HCT116 (cell line): ENCODE measurements around the gene LCMT2. TPM values are rescaled to one million over a fixed set of nuclear protein-coding genes. Genes with fewer than 3 reads are reported as not detected.

ENCODE experiments used
- ATAC-seq: fragments of 200-7000 bp; cut with Tn5 transposase; 2 replicates; pipeline ENCODE4 v1.9.1; 2020; ENCODE audit warnings: mild to moderate bottlenecking, moderate library complexity
- BruUV-seq: library from RNA; stranded (reverse); fragments of 400-500 nt; replicated peaks from 2 replicates; lab custom pipeline; 2021; lab: Mats Ljungman, UMichigan
- CTCF ChIA-PET: fragments of 300-600 bp; sonication (Branson Sonifier 250); formaldehyde crosslinking; loops from one replicate; lab custom pipeline; 2021; ENCODE audit warnings: antibody characterized with exemption; lab: Charles Lee
- POLR2A ChIA-PET: fragments of 300-600, 350-600 bp; sonication (Branson Sonifier 250); formaldehyde crosslinking; loops from one replicate; lab custom pipeline; 2021; ENCODE audit warnings: antibody characterized with exemption; lab: Charles Lee
- RAD21 ChIA-PET, 2 experiments: fragments of 300-600 bp; sonication (Branson Sonifier 250); formaldehyde crosslinking; loops; one replicate each; lab custom pipeline; 2023; ENCODE audit warnings: low total read pairs in 2 of 2; ENCODE audit not compliant: uncharacterized antibody in 2 of 2, unreplicated experiment in 2 of 2, low non-redundant PET in 1 of 2; lab: Charles Lee
- DNase-seq: peaks from one replicate; pipeline ENCODE4 v3.0.0-alpha.2; 2010; ENCODE audit warnings: low read depth, low spot score
- H2AFZ ChIP-seq: fragments of 200-600 bp; shearing (Covaris generic), sonication (generic); 2 replicates; pipeline ENCODE4 v1.6.1; 2017; ENCODE audit warnings: low read depth, mixed run types, mixed read lengths, antibody characterized with exemption, low read length; ENCODE audit not compliant: poor library complexity, severe bottlenecking
- H3K27ac ChIP-seq: 2 replicates; pipeline ENCODE4 v1.5.1; 2012; ENCODE audit warnings: low read depth, low read length
- H3K27me3 ChIP-seq: fragments of 200-600 bp; sonication (generic); 2 replicates; pipeline ENCODE4 v1.6.1; 2016; ENCODE audit warnings: mixed run types, low read length, mixed read lengths; ENCODE audit not compliant: insufficient read depth
- H3K36me3 ChIP-seq, 2 experiments: fragments of 200-500 bp in 1 of 2; fragments of 200-600 bp in 1 of 2; sonication (Bioruptor generic) in 1 of 2; sonication (generic) in 1 of 2; 2 replicates each; pipeline versions ENCODE4 v1.5.1 to v1.6.1; 2014 to 2016; ENCODE audit warnings: low read length in 2 of 2, inconsistent platforms in 1 of 2, mixed read lengths in 1 of 2, mixed run types in 1 of 2; ENCODE audit not compliant: insufficient read depth in 2 of 2, control insufficient read depth in 1 of 2
- H3K4me1 ChIP-seq, 2 experiments: fragments of 200-600 bp in 1 of 2; sonication (generic) in 1 of 2; 2 replicates each; pipeline versions ENCODE4 v1.5.1 to v1.6.1; 2012 to 2017; ENCODE audit warnings: low read length in 2 of 2, inconsistent platforms in 1 of 2, mild to moderate bottlenecking in 1 of 2, mixed read lengths in 1 of 2, mixed run types in 1 of 2, moderate library complexity in 1 of 2; ENCODE audit not compliant: insufficient read depth in 2 of 2, control insufficient read depth in 1 of 2
- H3K4me2 ChIP-seq: fragments of 200-600 bp; sonication (generic); 2 replicates; pipeline ENCODE4 v1.6.1; 2017; ENCODE audit warnings: mixed run types, low read length, mixed read lengths
- H3K4me3 ChIP-seq, 2 experiments: fragments of 200-600 bp in 1 of 2; sonication (generic) in 1 of 2; replicated peaks in 1 of 2; 2 replicates each; pipeline ENCODE4 v1.5.1; 2011 to 2016; ENCODE audit warnings: low read length in 2 of 2, control low read depth in 1 of 2, low read depth in 1 of 2, mild to moderate bottlenecking in 1 of 2, mixed read lengths in 1 of 2, mixed run types in 1 of 2
- H3K79me2 ChIP-seq: fragments of 200-600 bp; sonication (generic); 2 replicates; pipeline ENCODE4 v1.6.1; 2017; ENCODE audit warnings: mild to moderate bottlenecking, mixed run types, low read length, moderate library complexity, mixed read lengths; ENCODE audit not compliant: insufficient read depth
- H3K9ac ChIP-seq: fragments of 200-600 bp; sonication (generic); 2 replicates; pipeline ENCODE4 v1.6.1; 2016; ENCODE audit warnings: low read length, mixed read lengths
- H3K9me2 ChIP-seq: fragments of 200-600 bp; sonication (generic), shearing (Covaris generic); 2 replicates; pipeline ENCODE4 v1.6.1; 2017; ENCODE audit warnings: mixed run types, mild to moderate bottlenecking, moderate library complexity; ENCODE audit not compliant: insufficient read depth
- H3K9me3 ChIP-seq, 2 experiments: fragments of 200-500 bp in 1 of 2; fragments of 200-600 bp in 1 of 2; sonication (Bioruptor generic) in 1 of 2; sonication (generic) in 1 of 2; 2 replicates each; pipeline ENCODE4 v1.6.1; 2014 to 2017; ENCODE audit warnings: low read length in 2 of 2, mixed read lengths in 2 of 2, inconsistent platforms in 1 of 2, low read depth in 1 of 2, mild to moderate bottlenecking in 1 of 2, mixed run types in 1 of 2, moderate library complexity in 1 of 2; ENCODE audit not compliant: control insufficient read depth in 1 of 2, insufficient read depth in 1 of 2
- H4K20me1 ChIP-seq: fragments of 200-600 bp; sonication (generic), shearing (Covaris generic); 2 replicates; pipeline ENCODE4 v1.6.1; 2017; ENCODE audit warnings: mixed run types, mild to moderate bottlenecking, moderate library complexity; ENCODE audit not compliant: insufficient read depth
- ATF3 ChIP-seq: IDR thresholded peaks from 2 replicates; pipeline ENCODE4 v1.6.1; 2012
- EZH2 ChIP-seq: fragments of 200-600 bp; sonication (generic); IDR thresholded peaks from 2 replicates; pipeline ENCODE4 v1.6.1; 2017; ENCODE audit warnings: antibody characterized with exemption, mixed run types
- POLR2A ChIP-seq: IDR thresholded peaks from 2 replicates; pipeline ENCODE4 v1.7.0; 2011; ENCODE audit warnings: borderline replicate concordance; ENCODE audit not compliant: insufficient read depth, insufficient read length; ENCODE audit errors: extremely low read depth
- RAD21 ChIP-seq: IDR thresholded peaks from 2 replicates; pipeline ENCODE4 v1.6.1; 2012; ENCODE audit warnings: low read depth, mild to moderate bottlenecking
- REST ChIP-seq: IDR thresholded peaks from 2 replicates; pipeline ENCODE4 v1.6.1; 2012; ENCODE audit warnings: low read depth
- SP1 ChIP-seq: IDR thresholded peaks from 2 replicates; pipeline ENCODE4 v1.6.1; 2012; ENCODE audit warnings: low read depth
- TCF7L2 ChIP-seq: IDR thresholded peaks from 2 replicates; pipeline ENCODE4 v1.7.0; 2011; ENCODE audit warnings: borderline replicate concordance, inconsistent platforms; ENCODE audit not compliant: insufficient read depth, insufficient read length; ENCODE audit errors: extremely low read depth
- YY1 ChIP-seq: IDR thresholded peaks from 2 replicates; pipeline ENCODE4 v1.6.1; 2011; ENCODE audit warnings: low read length, low read depth, moderate library complexity, mild to moderate bottlenecking; ENCODE audit not compliant: insufficient replicate concordance; ENCODE audit errors: extremely low read depth
- ZFX ChIP-seq: fragments of 450-650 bp; IDR thresholded peaks from 2 replicates; pipeline ENCODE4 v1.6.1; 2017
- intact Hi-C: fragments of 100-400 bp; cut with micrococcal nuclease; formaldehyde crosslinking; loops from 2 replicates; pipeline ENCODE4 v1.10.0; 2022
- total RNA-seq: library from RNA; stranded (reverse); gene quantifications from one replicate; pipeline ENCODE4 v1.2.1, GENCODE V29; 2021; ENCODE audit not compliant: unreplicated experiment
- TF ChIP-seq, protein P1 (sequence below): IDR thresholded peaks from 2 replicates; pipeline ENCODE4 v1.6.1; 2011; ENCODE audit warnings: mild to moderate bottlenecking, low read length, moderate library complexity; ENCODE audit not compliant: insufficient replicate concordance; ENCODE audit errors: extremely low read depth

Gene LCMT2
- total RNA-seq, 1 experiment from 2014 or later = 4.7 TPM

GRCh38 chr15:43278869-43279268 is 51.5 kb downstream of the LCMT2 start:
- Histone ChIP-seq H3K4me1 (peaks cover 0 to 5% of the 10 kb centered on the region in 2 experiments; a peak in 1 of 4 replicates), H3K79me2 (no peaks in the 10 kb centered on the region), H3K9ac (no peak overlapping the region), H2AFZ (no peak overlapping the region), H3K27me3 (no peaks in the 10 kb centered on the region), H3K9me2 (no peaks in the 10 kb centered on the region), H4K20me1 (no peaks in the 10 kb centered on the region), H3K4me3 (no peak overlapping the region), H3K4me2 (no peak overlapping the region), H3K9me3 (no peaks in the 10 kb centered on the region), H3K27ac (no peak overlapping the region), H3K36me3 (no peaks in the 10 kb centered on the region)
- intact Hi-C loops = no loop called here
- ChIA-PET RAD21 (no interaction called here), POLR2A (no interaction called here), CTCF (no interaction called here)
- no TSS peak for BruUV-seq
- TF ChIP-seq TCF7L2 = no peak
- no peak for DNase-seq
- ATAC-seq = no peak

DNA sequence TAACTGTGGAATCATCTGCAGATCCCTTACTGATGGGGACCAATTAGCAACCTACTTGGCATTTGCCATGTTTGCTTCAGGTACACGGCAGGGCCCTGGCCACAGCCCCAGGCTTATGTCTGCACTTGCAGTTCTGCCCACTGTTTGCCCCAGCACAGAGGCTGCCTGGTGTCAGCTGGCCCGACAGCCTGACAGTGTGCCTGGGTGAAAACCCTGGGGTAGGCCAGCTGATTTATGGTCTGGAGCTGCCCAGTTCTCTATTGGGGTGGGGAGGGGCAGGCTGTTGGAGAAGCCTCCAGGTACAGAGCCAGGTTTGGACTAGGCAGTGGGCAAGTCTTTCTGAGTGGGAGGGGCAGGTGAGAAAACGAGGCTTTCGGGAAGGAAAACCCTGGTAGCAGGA is 52.5 kb downstream of the LCMT2 start:
- Histone ChIP-seq H3K4me3 (no peak overlapping the region), H3K79me2 (no peaks in the 10 kb centered on the region), H4K20me1 (no peaks in the 10 kb centered on the region), H3K27me3 (no peaks in the 10 kb centered on the region), H3K27ac (no peak overlapping the region), H3K36me3 (no peaks in the 10 kb centered on the region), H3K4me1 (peaks cover 0 to 5% of the 10 kb centered on the region in 2 experiments; a peak in 1 of 4 replicates), H2AFZ (no peak overlapping the region), H3K9ac (no peak overlapping the region), H3K9me2 (no peaks in the 10 kb centered on the region), H3K9me3 (no peaks in the 10 kb centered on the region), H3K4me2 (no peak overlapping the region)
- no TSS peak for BruUV-seq
- intact Hi-C loops = no loop called here
- ChIA-PET POLR2A (no interaction called here), CTCF (no interaction called here), RAD21 (no interaction called here)
- ATAC-seq (no peak), DNase-seq (no peak)
- TF ChIP-seq ATF3 (no peak), REST (no peak), ZFX (no peak), SP1 (no peak), EZH2 (no peak), TCF7L2 (no peak), RAD21 (no peak), YY1 (no peak), POLR2A (no peak)
- TF ChIP-seq, protein P1, sequence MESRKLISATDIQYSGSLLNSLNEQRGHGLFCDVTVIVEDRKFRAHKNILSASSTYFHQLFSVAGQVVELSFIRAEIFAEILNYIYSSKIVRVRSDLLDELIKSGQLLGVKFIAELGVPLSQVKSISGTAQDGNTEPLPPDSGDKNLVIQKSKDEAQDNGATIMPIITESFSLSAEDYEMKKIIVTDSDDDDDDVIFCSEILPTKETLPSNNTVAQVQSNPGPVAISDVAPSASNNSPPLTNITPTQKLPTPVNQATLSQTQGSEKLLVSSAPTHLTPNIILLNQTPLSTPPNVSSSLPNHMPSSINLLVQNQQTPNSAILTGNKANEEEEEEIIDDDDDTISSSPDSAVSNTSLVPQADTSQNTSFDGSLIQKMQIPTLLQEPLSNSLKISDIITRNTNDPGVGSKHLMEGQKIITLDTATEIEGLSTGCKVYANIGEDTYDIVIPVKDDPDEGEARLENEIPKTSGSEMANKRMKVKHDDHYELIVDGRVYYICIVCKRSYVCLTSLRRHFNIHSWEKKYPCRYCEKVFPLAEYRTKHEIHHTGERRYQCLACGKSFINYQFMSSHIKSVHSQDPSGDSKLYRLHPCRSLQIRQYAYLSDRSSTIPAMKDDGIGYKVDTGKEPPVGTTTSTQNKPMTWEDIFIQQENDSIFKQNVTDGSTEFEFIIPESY = no peak
